OCI-LY3 (cell line): ENCODE measurements around the gene AOAH.

ENCODE experiments used
- H2AFZ ChIP-seq: fragments of 200-600, 300-600 bp; shearing (Covaris generic); 2 replicates; pipeline ENCODE4 v1.6.0; 2014; ENCODE audit warnings: antibody characterized with exemption, low read depth, low read length
- H3K27ac ChIP-seq: fragments of 200-600, 300-600 bp; sonication (generic); 2 replicates; pipeline ENCODE4 v1.5.1; 2014; ENCODE audit warnings: mild to moderate bottlenecking, low read length, moderate library complexity, mixed read lengths
- H3K27me3 ChIP-seq: fragments of 200-600, 300-600 bp; sonication (generic); 2 replicates; pipeline ENCODE4 v1.6.1; 2014; ENCODE audit warnings: low read depth, low read length, mixed read lengths
- H3K36me3 ChIP-seq: fragments of 200-600, 300-600 bp; sonication (generic); replicated peaks from 2 replicates; pipeline ENCODE3; 2014; ENCODE audit warnings: low read depth, low read length, mixed read lengths
- H3K4me1 ChIP-seq: fragments of 300-600, 200-600 bp; sonication (generic); 2 replicates; pipeline ENCODE4 v1.6.1; 2014; ENCODE audit warnings: low read length, mixed read lengths
- H3K4me2 ChIP-seq: fragments of 200-600, 300-600 bp; sonication (generic); 2 replicates; pipeline ENCODE4 v1.6.1; 2014; ENCODE audit warnings: low read length, mixed read lengths
- H3K4me3 ChIP-seq: fragments of 300-600, 200-600 bp; sonication (generic); 2 replicates; pipeline ENCODE4 v1.5.1; 2014; ENCODE audit warnings: antibody characterized with exemption, mild to moderate bottlenecking, low read length, moderate library complexity
- H3K79me2 ChIP-seq: fragments of 300-600, 200-600 bp; shearing (Covaris generic); 2 replicates; pipeline ENCODE4 v1.6.1; 2014; ENCODE audit warnings: mild to moderate bottlenecking, low read length, mixed read lengths
- H3K9ac ChIP-seq: fragments of 300-600, 200-600 bp; shearing (Covaris generic); 2 replicates; pipeline ENCODE4 v1.6.0; 2014; ENCODE audit warnings: mild to moderate bottlenecking, low read length, moderate library complexity
- H3K9me3 ChIP-seq: fragments of 200-600, 300-600 bp; shearing (Covaris generic); 2 replicates; pipeline ENCODE4 v1.6.1; 2014; ENCODE audit warnings: low read length, mixed read lengths; ENCODE audit not compliant: insufficient read depth
- H4K20me1 ChIP-seq: fragments of 200-600, 300-600 bp; sonication (generic); 2 replicates; pipeline ENCODE4 v1.6.1; 2016; ENCODE audit warnings: low read length, mixed read lengths; ENCODE audit not compliant: insufficient read depth
- EZH2phosphoT487 ChIP-seq: fragments of 200-600 bp; shearing (Covaris generic); IDR thresholded peaks from 2 replicates; pipeline ENCODE4 v1.6.1; 2018; ENCODE audit warnings: antibody characterized with exemption, mixed run types, low read depth
- TF ChIP-seq, protein P1 (sequence below): fragments of 200-600, 300-600 bp; sonication (generic); IDR thresholded peaks from 2 replicates; pipeline ENCODE4 v1.5.1; 2014; ENCODE audit warnings: antibody characterized with exemption, low read length, low read depth

Gene AOAH

GRCh38 chr7:36464271-36464670 is 260.0 kb downstream of the AOAH start:
- Histone ChIP-seq H2AFZ (no peak overlapping the region), H3K27me3 (peaks cover 3% of the 10 kb centered on the region; the same call in 1 of the 2 replicates), H3K27ac (no peak overlapping the region), H4K20me1 (no peaks in the 10 kb centered on the region), H3K9ac (no peak overlapping the region), H3K79me2 (no peaks in the 10 kb centered on the region), H3K4me3 (no peak overlapping the region), H3K4me1 (no peaks in the 10 kb centered on the region), H3K9me3 (no peaks in the 10 kb centered on the region), H3K36me3 (no peaks in the 10 kb centered on the region), H3K4me2 (no peak overlapping the region)
- TF ChIP-seq, protein P1, sequence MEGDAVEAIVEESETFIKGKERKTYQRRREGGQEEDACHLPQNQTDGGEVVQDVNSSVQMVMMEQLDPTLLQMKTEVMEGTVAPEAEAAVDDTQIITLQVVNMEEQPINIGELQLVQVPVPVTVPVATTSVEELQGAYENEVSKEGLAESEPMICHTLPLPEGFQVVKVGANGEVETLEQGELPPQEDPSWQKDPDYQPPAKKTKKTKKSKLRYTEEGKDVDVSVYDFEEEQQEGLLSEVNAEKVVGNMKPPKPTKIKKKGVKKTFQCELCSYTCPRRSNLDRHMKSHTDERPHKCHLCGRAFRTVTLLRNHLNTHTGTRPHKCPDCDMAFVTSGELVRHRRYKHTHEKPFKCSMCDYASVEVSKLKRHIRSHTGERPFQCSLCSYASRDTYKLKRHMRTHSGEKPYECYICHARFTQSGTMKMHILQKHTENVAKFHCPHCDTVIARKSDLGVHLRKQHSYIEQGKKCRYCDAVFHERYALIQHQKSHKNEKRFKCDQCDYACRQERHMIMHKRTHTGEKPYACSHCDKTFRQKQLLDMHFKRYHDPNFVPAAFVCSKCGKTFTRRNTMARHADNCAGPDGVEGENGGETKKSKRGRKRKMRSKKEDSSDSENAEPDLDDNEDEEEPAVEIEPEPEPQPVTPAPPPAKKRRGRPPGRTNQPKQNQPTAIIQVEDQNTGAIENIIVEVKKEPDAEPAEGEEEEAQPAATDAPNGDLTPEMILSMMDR, result no peak
- TF ChIP-seq EZH2phosphoT487, result no peak
